Choroid plexus epithelial cell (primary cell): ENCODE measurements around the gene KDM1B.

Experiments
- DNase-seq: peaks from one replicate; pipeline ENCODE4 v3.0.0-alpha.2; 2010; ENCODE audit warnings: low read depth
- H3K4me3 ChIP-seq: 2 replicates; pipeline ENCODE4 v1.5.1; 2011; ENCODE audit warnings: low read depth, mild to moderate bottlenecking, control low read depth, low read length, moderate library complexity
- TF ChIP-seq, protein P1 (sequence below): conservative IDR thresholded peaks from 2 replicates; pipeline ENCODE4 v1.5.1; 2011; ENCODE audit warnings: low read depth, mild to moderate bottlenecking, control low read depth, inconsistent platforms, low read length, moderate library complexity

The KDM1B gene

DNA sequence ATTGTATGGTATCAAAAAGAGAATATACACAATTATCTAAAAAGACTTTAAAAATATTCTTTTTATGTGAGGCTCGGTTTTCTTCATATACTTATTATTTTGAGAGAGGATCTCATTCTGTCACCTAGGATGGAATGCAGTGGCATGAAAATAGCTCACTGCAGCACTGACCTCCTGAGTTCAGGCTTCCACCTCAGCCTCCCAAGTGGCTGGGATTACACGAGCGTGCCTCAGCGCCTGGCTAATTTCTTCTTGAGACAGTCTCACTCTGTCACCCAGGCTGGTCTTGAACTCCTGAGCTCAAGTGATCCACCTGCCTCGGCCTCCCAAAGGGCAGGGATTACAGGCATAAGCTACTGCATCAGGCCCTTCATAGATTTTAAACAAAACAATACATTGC is 98.4 kb downstream of the KDM1B start:
- DNase-seq = no peak
- TF ChIP-seq, protein P1, sequence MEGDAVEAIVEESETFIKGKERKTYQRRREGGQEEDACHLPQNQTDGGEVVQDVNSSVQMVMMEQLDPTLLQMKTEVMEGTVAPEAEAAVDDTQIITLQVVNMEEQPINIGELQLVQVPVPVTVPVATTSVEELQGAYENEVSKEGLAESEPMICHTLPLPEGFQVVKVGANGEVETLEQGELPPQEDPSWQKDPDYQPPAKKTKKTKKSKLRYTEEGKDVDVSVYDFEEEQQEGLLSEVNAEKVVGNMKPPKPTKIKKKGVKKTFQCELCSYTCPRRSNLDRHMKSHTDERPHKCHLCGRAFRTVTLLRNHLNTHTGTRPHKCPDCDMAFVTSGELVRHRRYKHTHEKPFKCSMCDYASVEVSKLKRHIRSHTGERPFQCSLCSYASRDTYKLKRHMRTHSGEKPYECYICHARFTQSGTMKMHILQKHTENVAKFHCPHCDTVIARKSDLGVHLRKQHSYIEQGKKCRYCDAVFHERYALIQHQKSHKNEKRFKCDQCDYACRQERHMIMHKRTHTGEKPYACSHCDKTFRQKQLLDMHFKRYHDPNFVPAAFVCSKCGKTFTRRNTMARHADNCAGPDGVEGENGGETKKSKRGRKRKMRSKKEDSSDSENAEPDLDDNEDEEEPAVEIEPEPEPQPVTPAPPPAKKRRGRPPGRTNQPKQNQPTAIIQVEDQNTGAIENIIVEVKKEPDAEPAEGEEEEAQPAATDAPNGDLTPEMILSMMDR = no peak
- no peak overlapping the region for H3K4me3 ChIP-seq

DNA sequence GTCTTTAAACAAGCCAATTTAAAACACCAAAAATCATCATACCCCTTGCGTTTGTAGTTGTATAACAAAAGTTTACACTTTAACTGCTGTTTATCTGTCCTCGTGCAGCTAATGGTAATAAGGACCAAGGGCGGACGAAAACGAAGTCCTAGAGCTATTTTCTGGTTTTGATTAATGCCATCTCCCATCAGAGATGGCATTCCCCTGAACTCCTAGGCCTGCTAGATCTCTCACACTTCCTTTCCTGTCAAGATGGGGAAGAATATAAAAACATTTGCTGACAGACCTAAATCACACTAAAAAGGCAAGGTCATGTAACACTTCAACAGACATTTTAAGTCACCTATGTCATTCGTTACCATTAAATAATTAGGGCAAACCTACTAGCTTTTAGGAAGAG is 99.6 kb downstream of the KDM1B start:
- no peak for DNase-seq
- TF ChIP-seq, protein P1 = no peak
- H3K4me3 ChIP-seq = no peak overlapping the region

DNA sequence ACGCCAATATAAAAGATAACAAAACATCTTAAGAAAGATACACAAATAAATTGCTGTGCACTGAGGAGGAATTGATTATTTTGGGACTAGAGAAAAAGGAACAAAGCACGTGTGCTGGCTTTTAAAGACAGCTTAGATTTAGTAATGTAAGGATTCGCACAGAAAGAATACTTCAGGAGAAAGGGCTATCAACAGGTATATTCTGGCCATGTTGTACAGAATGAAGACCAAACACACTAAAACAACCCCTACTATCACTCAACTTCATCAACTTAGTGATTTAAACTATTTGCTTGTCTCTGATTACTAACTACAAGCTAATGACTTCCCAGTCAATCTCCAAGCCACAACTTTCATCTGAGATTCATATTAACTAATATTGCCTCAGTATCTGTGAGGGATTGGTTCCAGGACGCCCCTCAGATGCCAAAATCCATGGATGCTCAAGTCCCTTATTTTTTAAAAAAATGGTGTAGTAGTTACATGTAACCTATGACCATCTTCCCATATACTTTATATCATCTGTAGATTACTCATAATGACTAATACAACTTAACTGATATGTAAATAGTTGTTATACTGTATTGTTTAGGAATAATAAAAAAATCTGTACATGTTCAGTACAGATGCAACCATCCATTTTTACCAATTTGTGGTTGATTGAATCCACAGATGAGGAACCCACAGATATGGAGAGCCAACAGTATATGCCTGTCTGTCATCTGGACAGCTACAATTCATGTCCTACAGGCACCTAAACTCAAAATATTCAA is 104.6 kb downstream of the KDM1B start:
- H3K4me3 ChIP-seq = no peak overlapping the region
- TF ChIP-seq, protein P1 = no peak
- DNase-seq = no peak

DNA sequence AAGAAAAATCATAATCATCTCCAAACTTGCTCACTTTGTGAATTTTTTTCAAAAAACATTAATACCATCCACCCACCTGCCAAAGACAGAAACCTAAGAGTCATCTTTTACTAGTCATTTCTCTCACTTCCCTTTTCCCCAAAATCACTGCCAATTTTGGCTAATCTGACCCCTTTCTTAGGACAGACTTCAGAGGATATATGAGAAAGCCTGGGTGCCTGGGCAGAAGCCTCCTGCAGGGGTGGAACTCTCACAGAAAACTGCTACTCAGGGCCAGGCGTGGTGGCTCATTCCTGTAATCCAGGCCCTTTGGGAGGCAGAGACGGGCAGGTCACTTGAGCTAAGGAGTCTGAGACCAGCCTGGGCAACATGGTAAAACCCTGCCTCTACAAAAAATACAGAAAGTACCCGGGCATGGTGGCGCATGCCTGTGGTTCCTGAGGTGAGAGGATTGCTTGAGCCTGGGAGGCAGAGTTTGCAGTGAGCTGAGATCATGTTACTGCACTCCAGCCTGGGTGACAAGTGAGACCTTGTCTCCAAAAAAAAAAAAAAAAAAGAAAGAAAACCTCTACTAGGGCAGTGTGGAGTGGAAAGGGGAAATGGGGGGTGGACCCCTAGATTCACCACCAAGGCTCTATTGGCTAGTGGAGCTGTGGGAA is 105.4 kb downstream of the KDM1B start:
- TF ChIP-seq, protein P1 = peak; percentile 22
- H3K4me3 ChIP-seq = no peak overlapping the region
- DNase-seq = peak; percentile 45

DNA sequence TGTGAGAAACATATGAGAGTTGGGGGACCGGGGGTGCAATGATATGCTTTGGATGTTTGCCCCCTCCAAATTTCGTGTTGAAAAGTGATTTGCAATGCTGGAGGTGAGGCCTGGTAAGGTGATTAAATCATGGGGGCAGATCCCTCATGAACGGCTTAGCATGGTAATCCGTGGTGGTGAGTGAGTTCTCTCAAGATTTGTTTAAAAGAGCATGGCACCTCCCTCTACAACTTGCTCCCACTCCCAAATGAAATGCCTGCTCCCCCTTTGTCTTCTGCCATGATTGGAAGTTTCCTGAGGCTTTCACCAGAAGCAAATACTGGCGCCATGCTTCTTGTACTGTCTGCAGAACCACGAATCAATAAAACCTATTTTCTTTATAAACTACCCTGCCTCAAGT is 106.7 kb downstream of the KDM1B start:
- H3K4me3 ChIP-seq = no peak overlapping the region
- no peak for DNase-seq
- TF ChIP-seq, protein P1 = no peak

DNA sequence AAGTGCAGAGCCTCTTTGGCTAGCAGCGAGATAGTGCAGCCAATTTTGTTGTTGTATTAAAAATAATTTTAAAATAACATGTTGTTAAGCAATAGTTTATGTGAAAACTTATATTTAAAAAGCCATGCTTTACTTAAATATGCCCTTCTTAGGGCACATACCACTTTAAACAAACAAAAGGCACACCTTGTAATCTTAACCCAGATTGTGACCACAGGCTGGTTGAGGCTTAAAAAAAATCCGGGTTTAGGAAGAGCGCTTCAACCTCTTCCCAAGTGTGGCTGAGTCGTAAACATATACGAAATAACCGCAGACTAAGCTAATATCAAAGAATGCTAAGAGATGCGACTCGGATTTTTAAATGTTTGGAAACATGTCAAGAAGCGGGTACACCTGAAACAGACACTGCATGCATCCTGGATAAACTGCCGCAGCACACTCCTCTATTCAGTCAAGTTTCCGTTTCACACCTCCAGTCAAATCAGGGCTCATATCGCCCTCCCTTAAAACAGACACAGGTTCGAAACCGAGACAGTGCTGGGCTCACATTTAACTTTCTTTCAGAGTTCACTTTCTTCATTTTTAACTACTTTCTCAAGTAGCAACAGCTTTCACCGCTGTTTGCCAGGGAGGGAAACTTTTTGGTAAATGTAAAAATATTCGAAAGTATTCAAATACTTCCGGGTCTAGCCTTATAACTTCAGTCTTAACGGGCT is 107.6 kb downstream of the KDM1B start:
- TF ChIP-seq, protein P1 = no peak
- peak overlapping the region; percentile 91 for H3K4me3 ChIP-seq
- peak; percentile 29 for DNase-seq
